Smooth muscle cell (in vitro differentiated cells): ENCODE data around the gene OSBPL10. TPM values are rescaled to one million over a fixed set of nuclear protein-coding genes. Genes with fewer than 3 reads are reported as not detected.

Experiments used
- DNase-seq: peaks from one replicate; lab custom pipeline; 2025; ENCODE audit not compliant: unreplicated experiment; lab: John Stamatoyannopoulos, UW
- H2AFZ ChIP-seq: fragments of 200-600 bp; sonication (generic); 2 replicates; pipeline ENCODE4 v1.6.0; 2016; ENCODE audit warnings: antibody characterized with exemption, low read depth, mild to moderate bottlenecking
- H3F3A ChIP-seq: fragments of 200-600 bp; sonication (generic); 2 replicates; pipeline ENCODE4 v1.6.0; 2017; ENCODE audit warnings: antibody characterized with exemption, low read depth
- H3K27ac ChIP-seq: fragments of 200-600 bp; sonication (generic); 2 replicates; pipeline ENCODE4 v1.5.1; 2016; ENCODE audit warnings: low read depth, mild to moderate bottlenecking
- H3K27me3 ChIP-seq: fragments of 200-600 bp; sonication (generic); 2 replicates; pipeline ENCODE4 v1.6.1; 2016; ENCODE audit warnings: low read depth, mild to moderate bottlenecking
- H3K36me3 ChIP-seq: fragments of 200-600 bp; sonication (generic); 2 replicates; pipeline ENCODE4 v1.5.1; 2016; ENCODE audit warnings: low read depth
- H3K4me1 ChIP-seq: fragments of 200-600 bp; sonication (generic); 2 replicates; pipeline ENCODE4 v1.5.1; 2016; ENCODE audit warnings: low read depth
- H3K4me2 ChIP-seq: fragments of 200-600 bp; sonication (generic); 2 replicates; pipeline ENCODE4 v1.6.0; 2016; ENCODE audit warnings: mild to moderate bottlenecking
- H3K4me3 ChIP-seq: fragments of 200-600 bp; sonication (generic); 2 replicates; pipeline ENCODE4 v1.5.1; 2016; ENCODE audit warnings: mild to moderate bottlenecking
- H3K79me2 ChIP-seq: fragments of 200-600 bp; sonication (generic); 2 replicates; pipeline ENCODE4 v1.6.0; 2016; ENCODE audit warnings: low read depth, mild to moderate bottlenecking
- H3K9ac ChIP-seq: fragments of 200-600 bp; sonication (generic); 2 replicates; pipeline ENCODE4 v1.6.0; 2016; ENCODE audit warnings: low read depth
- H3K9me3 ChIP-seq: fragments of 200-600 bp; sonication (generic); replicated peaks from 2 replicates; pipeline ENCODE4 v1.5.1; 2016; ENCODE audit warnings: low read depth
- H4K20me1 ChIP-seq: fragments of 200-600 bp; sonication (generic); 2 replicates; pipeline ENCODE4 v1.6.0; 2016; ENCODE audit warnings: low read depth
- WGBS: methylation state at CpG from one replicate; pipeline ENCODE4 v1.1.7; 2016; ENCODE audit warnings: low lambda C conversion rate; 5-methylcytosine and 5-hydroxymethylcytosine counted together
- polyA plus RNA-seq: library from polyadenylated mRNA; unstranded; fragments of >200 nt; fragmentation: Nextera tagmentation; extraction: Ambion mirVana; gene quantifications from 2 replicates; pipeline ENCODE4 v1.2.1, GENCODE V29; 2016
- total RNA-seq: library from RNA; depleted of rRNA; stranded (reverse); fragments of >200 nt; gene quantifications from 2 replicates; pipeline ENCODE4 v1.2.3, GENCODE V29; 2014
- TF ChIP-seq, protein P1 (sequence below): fragments of 200-600 bp; sonication (generic); IDR thresholded peaks from 2 replicates; pipeline ENCODE4 v1.5.1; 2017; ENCODE audit warnings: borderline replicate concordance, mild to moderate bottlenecking, antibody characterized with exemption; ENCODE audit not compliant: insufficient read depth, poor library complexity, severe bottlenecking

The OSBPL10 gene
- total and polyA plus RNA-seq, 2 experiments from 2014 or later: 48.9 to 91.5 TPM

DNA sequence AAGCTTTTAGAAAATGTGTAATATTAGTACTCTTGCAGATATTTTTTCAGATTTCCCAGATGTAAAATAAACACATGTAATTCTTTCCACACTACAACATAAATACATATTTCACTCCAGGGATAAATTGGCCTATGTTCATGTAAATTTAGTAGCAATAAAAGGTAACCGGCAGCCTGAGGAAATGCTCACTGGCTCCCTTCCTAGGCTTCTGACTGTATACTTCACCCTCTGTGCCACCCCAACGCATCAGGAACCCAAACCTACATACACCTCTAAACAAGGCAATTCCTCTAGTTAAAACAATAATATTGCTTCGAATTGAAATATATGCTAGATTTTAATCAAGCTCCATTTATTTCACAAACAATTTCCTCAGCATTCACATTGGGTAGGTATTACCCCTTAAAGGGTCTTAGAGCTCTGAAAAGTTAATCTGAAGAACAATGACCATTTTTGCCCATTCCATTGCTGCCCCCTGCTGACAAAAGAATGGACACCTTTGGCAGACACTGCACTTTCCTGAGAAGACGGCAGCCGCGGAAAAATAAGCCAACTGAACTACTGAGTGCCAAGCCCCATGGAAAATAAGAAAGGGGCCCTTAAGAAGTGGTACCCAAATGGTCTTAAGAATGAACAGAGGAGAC, 212.5 kb downstream of the OSBPL10 start:
- TF ChIP-seq, protein P1, sequence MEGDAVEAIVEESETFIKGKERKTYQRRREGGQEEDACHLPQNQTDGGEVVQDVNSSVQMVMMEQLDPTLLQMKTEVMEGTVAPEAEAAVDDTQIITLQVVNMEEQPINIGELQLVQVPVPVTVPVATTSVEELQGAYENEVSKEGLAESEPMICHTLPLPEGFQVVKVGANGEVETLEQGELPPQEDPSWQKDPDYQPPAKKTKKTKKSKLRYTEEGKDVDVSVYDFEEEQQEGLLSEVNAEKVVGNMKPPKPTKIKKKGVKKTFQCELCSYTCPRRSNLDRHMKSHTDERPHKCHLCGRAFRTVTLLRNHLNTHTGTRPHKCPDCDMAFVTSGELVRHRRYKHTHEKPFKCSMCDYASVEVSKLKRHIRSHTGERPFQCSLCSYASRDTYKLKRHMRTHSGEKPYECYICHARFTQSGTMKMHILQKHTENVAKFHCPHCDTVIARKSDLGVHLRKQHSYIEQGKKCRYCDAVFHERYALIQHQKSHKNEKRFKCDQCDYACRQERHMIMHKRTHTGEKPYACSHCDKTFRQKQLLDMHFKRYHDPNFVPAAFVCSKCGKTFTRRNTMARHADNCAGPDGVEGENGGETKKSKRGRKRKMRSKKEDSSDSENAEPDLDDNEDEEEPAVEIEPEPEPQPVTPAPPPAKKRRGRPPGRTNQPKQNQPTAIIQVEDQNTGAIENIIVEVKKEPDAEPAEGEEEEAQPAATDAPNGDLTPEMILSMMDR: peak; percentile 51
- H2AFZ ChIP-seq: no peak overlapping the region
- no peaks in the 10 kb centered on the region for H3K9me3 ChIP-seq
- H3K4me2 ChIP-seq: no peak overlapping the region
- H4K20me1 ChIP-seq: peaks cover 55% of the 10 kb centered on the region
- H3K4me3 ChIP-seq: no peak overlapping the region
- no peak for DNase-seq
- H3K9ac ChIP-seq: no peak overlapping the region
- H3F3A ChIP-seq: no peaks in the 10 kb centered on the region
- H3K27ac ChIP-seq: no peak overlapping the region
- H3K79me2 ChIP-seq: peaks cover 35% of the 10 kb centered on the region
- WGBS: 74% methylated on average over 6 of the region's 6 CpGs
- no peaks in the 10 kb centered on the region for H3K27me3 ChIP-seq
- no peaks in the 10 kb centered on the region for H3K4me1 ChIP-seq
- no peaks in the 10 kb centered on the region for H3K36me3 ChIP-seq

DNA sequence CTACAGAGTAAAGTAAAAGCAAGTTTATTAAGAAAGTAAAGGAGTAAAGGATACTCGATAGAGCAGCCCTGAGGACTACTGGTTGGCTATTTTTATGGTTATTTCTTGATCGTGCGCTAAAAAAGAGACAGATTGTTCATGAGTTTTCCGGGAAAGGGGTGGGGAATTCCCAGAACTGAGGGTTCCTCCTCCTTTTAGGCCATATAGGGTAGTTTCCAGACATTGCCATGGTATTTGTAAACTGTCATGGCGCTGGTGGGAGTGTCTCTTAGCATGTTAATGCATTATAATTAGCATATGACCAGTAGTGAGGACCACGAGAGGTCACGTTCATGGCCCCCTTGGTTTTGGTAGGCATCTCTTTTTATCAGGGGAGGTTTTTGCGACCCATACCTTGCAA, 213.1 kb downstream of the OSBPL10 start:
- no peak for DNase-seq
- no peaks in the 10 kb centered on the region for H3K9me3 ChIP-seq
- WGBS: 95% methylated on average over 8 of the region's 8 CpGs

DNA sequence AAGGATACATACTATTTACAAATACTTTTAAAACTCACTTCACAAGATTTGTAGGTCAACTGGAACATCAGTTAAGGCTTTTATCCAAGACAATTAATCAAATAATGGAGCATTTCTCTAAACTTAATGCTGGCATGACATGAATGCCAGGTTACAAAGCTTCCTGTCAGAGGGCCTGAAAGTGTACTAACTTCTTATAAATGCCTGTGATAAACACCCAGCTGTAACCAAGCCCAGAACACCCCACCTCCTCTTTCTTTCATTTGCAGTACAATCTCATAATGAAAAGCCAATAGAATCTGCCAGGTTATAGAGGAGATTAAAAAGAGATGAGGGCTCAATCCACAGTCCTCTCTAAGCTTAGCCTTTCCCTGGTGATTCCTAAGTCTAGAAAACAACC, 214.4 kb downstream of the OSBPL10 start:
- no peak overlapping the region for H2AFZ ChIP-seq
- no peaks in the 10 kb centered on the region for H3K4me1 ChIP-seq
- H3K27me3 ChIP-seq: no peaks in the 10 kb centered on the region
- no peak overlapping the region for H3K9ac ChIP-seq
- no peak overlapping the region for H3K4me3 ChIP-seq
- no peaks in the 10 kb centered on the region for H3F3A ChIP-seq
- H3K9me3 ChIP-seq: no peaks in the 10 kb centered on the region
- H3K4me2 ChIP-seq: no peak overlapping the region
- no peak overlapping the region for H3K27ac ChIP-seq
- TF ChIP-seq, protein P1: no peak
- no peak for DNase-seq
- peaks cover 53% of the 10 kb centered on the region for H4K20me1 ChIP-seq
- peaks cover 35% of the 10 kb centered on the region for H3K79me2 ChIP-seq
- H3K36me3 ChIP-seq: no peaks in the 10 kb centered on the region

More for the DNA sequence above, 213.1 kb downstream of the OSBPL10 start:
- TF ChIP-seq, protein P1: no peak
- Histone ChIP-seq H3K27ac (no peak overlapping the region), H3K4me1 (no peaks in the 10 kb centered on the region), H3K9ac (no peak overlapping the region), H4K20me1 (peaks cover 54% of the 10 kb centered on the region), H2AFZ (no peak overlapping the region), H3K27me3 (no peaks in the 10 kb centered on the region), H3K36me3 (no peaks in the 10 kb centered on the region), H3K4me3 (no peak overlapping the region), H3K4me2 (no peak overlapping the region), H3K79me2 (peaks cover 35% of the 10 kb centered on the region), H3F3A (no peaks in the 10 kb centered on the region)

DNA sequence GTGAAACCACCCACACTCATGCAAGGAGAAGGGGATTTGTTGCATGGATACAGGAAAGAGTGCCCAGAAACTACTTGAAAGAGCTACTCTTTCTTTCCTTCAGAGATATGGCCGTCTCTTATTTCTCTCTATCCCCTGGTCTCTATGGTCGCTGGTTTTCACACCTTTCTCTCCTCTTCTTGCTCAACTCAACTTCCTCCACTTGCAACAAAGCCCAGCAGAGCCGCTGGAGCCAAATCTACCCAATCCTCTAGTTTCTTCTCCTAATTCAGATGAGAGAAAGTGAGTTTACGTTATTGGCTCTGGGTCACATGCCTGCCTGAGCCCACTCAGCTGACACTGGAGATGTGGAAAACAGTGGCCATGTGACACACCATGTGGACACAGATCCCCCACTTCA, 215.2 kb downstream of the OSBPL10 start:
- no peak for DNase-seq
- peaks cover 53% of the 10 kb centered on the region for H4K20me1 ChIP-seq
- H3F3A ChIP-seq: no peaks in the 10 kb centered on the region
- no peaks in the 10 kb centered on the region for H3K9me3 ChIP-seq
- peaks cover 38% of the 10 kb centered on the region for H3K79me2 ChIP-seq
- H3K9ac ChIP-seq: no peak overlapping the region
- H3K4me1 ChIP-seq: no peaks in the 10 kb centered on the region
- no peak overlapping the region for H3K27ac ChIP-seq
- WGBS: 78% methylated on average over 4 of the region's 4 CpGs
- H3K36me3 ChIP-seq: no peaks in the 10 kb centered on the region
- no peak overlapping the region for H3K4me3 ChIP-seq
- H3K4me2 ChIP-seq: no peak overlapping the region
- H3K27me3 ChIP-seq: no peaks in the 10 kb centered on the region
- TF ChIP-seq, protein P1: no peak
- no peak overlapping the region for H2AFZ ChIP-seq
